Prostate gland (tissue), 2 donors: ENCODE data around the gene IQCE. TPM values are rescaled to one million over a fixed set of nuclear protein-coding genes. Genes with fewer than 3 reads are reported as not detected.

Experiments used
- DNase-seq: peaks from one replicate; pipeline ENCODE4 v3.0.0-alpha.2; 2019; ENCODE audit warnings: low spot score
- H3K27ac ChIP-seq, 2 donors: fragments of 200-600 bp; sonication (generic); 2 replicates each; pipeline ENCODE4 v1.5.1; 2017 to 2019
- H3K27me3 ChIP-seq: fragments of 200-600 bp; sonication (generic); replicated peaks from 2 replicates; pipeline ENCODE4 v1.5.1; 2019; ENCODE audit not compliant: insufficient read depth
- H3K36me3 ChIP-seq, 2 donors: fragments of 200-600 bp; sonication (generic); 1 replicate in 1 of 2; 2 replicates in 1 of 2; pipeline versions ENCODE4 v1.5.1 to v1.8.1; 2017 to 2019
- H3K4me1 ChIP-seq: fragments of 200-600 bp; sonication (generic); replicated peaks from 2 replicates; pipeline ENCODE4 v1.5.1; 2019
- H3K4me3 ChIP-seq, 2 donors: fragments of 200-600 bp; sonication (generic); 2 replicates each; pipeline ENCODE4 v1.5.1; 2017 to 2019
- H3K9me3 ChIP-seq: fragments of 200-600 bp; sonication (generic); 2 replicates; pipeline ENCODE4 v1.5.1; 2017
- POLR2A ChIP-seq: fragments of 450-650 bp; IDR thresholded peaks from one replicate; pipeline ENCODE4 v1.6.1; 2016; ENCODE audit warnings: antibody characterized with exemption, mild to moderate bottlenecking
- POLR2AphosphoS5 ChIP-seq: sonication (generic); formaldehyde crosslinking; IDR thresholded peaks from one replicate; pipeline ENCODE4 v1.6.1; 2017; ENCODE audit warnings: antibody characterized with exemption
- WGBS: methylation state at CpG from one replicate; pipeline ENCODE4 v1.1.5; 2018; 5-methylcytosine and 5-hydroxymethylcytosine counted together
- intact Hi-C: fragments of 100-400 bp; cut with DNase I; formaldehyde crosslinking; loops from one replicate; pipeline ENCODE4 v1.14.2; 2022
- total RNA-seq, 2 donors: library from RNA; depleted of rRNA; stranded (reverse); fragments of >200 nt; gene quantifications; one replicate each; pipeline ENCODE4 v1.1.0, GENCODE V29; 2016
- TF ChIP-seq, protein P1 (sequence below), 4 experiments: fragments of 200-600 bp in 2 of 4; fragments of 450-650 bp in 2 of 4; sonication (generic) in 2 of 4; IDR thresholded peaks; 1 replicate in 3 of 4; 2 replicates in 1 of 4; pipeline ENCODE4 v1.5.1; 2016 to 2019; ENCODE audit warnings: antibody characterized with exemption in 4 of 4, mild to moderate bottlenecking in 2 of 4, moderate library complexity in 2 of 4

The IQCE gene
- total RNA-seq, 2 donors from 2014 or later = 20.2 to 41.9 TPM

DNA sequence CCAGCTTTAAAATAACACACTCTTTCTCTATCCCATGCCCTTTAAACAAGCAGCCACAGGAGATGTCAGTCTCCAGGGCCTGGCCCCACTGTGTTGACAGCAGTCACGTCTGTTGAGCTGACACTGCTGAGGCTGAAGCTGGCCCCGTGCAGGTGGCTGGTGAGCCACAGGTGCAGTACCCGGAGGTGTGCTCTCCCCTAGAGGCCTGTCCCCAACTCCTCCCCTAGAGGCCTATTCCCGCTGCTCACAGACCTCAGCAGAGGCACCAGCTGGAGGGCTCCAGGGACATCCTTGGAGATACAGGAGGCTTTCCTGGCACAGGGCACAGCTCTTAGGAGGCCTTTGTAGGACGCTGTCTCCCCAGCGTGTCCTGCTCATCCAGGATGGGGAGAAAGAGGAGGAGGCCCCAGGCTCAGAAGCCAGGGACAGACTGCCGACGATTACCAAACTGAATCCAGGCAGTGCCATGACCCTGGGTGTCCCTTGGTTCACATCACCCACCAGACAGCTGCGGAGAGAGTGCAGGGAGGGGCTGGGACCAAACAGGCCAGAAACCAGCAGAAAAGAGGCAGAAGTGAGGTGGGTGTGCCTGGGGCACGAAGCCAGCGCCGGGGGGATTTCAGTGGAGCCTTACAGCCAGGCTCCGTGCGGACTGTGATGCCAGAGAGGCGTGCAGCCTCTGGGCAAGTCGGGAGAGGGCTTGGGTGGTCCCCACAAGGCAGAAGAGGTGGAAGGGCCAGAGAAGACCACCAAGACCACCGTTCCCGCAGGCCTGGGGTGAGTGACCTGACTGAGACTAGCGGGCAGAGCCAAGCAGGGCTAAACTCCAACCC, 54.5 kb downstream of the IQCE start:
- no peak for TF ChIP-seq POLR2AphosphoS5
- TF ChIP-seq POLR2A = no peak
- TF ChIP-seq, protein P1, sequence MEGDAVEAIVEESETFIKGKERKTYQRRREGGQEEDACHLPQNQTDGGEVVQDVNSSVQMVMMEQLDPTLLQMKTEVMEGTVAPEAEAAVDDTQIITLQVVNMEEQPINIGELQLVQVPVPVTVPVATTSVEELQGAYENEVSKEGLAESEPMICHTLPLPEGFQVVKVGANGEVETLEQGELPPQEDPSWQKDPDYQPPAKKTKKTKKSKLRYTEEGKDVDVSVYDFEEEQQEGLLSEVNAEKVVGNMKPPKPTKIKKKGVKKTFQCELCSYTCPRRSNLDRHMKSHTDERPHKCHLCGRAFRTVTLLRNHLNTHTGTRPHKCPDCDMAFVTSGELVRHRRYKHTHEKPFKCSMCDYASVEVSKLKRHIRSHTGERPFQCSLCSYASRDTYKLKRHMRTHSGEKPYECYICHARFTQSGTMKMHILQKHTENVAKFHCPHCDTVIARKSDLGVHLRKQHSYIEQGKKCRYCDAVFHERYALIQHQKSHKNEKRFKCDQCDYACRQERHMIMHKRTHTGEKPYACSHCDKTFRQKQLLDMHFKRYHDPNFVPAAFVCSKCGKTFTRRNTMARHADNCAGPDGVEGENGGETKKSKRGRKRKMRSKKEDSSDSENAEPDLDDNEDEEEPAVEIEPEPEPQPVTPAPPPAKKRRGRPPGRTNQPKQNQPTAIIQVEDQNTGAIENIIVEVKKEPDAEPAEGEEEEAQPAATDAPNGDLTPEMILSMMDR (IDR thresholded peaks at IDR 0.05) = no peak
- Histone ChIP-seq H3K9me3 (no peaks in the 10 kb centered on the region), H3K36me3 (no peaks in the 10 kb centered on the region), H3K4me3 (no peak overlapping the region), H3K4me1 (no peaks in the 10 kb centered on the region), H3K27me3 (no peaks in the 10 kb centered on the region), H3K27ac (peak overlapping the region in 1 of 2 donors; percentile 29)
- DNase-seq = no peak
- intact Hi-C loops = no loop called here
- WGBS = 76% methylated on average over 19 of the region's 19 CpGs

DNA sequence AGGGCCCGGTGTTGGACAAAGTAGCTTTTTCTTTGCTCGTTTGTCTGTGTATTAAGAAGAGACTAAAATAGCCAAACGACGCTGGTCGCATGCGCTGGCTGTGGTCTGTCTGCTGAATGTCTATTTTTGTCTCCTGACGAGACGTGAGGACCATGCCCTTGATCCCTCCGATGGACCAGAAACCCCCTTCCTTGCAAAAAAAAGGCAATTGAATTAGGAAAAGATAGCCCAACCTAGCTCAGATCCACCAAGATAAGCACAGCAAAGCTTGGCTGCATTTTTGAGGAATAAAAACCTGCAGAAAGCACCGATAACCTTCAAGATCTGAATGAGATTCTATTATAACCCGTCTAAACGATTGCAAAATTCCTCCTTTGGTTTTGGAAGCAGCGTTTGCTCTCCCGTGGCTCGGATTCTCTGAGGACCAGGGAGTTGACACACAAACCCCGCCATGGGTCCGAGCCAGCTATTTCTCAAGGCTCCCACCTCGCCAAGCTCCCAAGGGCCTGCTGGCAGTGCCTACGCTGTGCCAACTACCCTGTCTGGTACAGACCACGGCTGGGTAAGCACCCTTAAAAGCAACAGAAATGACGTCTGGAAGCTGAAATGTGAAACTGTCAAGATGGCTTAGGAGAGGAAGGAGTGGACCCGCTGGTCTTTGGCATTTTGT, 55.3 kb downstream of the IQCE start:
- TF ChIP-seq POLR2AphosphoS5 = peak; percentile 55
- TF ChIP-seq POLR2A = no peak

DNA sequence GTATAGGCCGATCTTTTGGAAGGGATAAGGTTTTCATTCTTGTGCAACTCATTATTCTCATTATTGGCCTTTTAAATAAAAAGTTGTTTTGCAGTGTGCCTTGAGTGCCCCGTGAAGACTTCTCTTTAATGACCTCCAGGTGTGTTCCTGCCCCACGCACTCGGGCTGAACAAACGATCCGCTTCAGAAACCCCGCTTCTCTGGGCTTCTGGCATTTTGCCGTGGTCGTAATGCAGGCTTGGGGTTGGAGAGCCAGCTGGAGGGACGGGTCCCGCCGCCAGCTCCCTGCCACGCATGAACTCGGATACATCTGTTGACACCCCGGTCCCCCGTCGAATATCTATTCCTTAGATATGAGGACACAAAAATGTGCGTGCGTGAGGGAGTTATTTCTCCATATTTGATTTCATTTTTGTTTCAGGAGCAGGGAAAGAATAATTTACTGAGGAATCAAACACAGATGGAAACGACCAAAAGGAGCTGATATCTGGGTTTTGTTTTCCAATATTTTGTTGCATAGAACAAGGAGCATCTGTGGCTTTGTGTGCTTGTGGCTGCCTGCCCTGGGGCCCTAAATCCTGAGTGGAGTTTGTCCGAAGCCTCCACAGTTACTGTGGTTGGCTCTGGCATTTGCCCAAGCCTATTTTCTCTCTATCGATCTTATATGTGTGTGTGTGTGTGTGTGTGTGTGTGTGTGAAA, 56.0 kb downstream of the IQCE start:
- Histone ChIP-seq H3K27me3 (no peaks in the 10 kb centered on the region), H3K4me1 (no peaks in the 10 kb centered on the region), H3K4me3 (no peak overlapping the region), H3K27ac (peak overlapping the region in 1 of 2 donors; percentile 18), H3K9me3 (no peaks in the 10 kb centered on the region), H3K36me3 (no peaks in the 10 kb centered on the region)
- TF ChIP-seq POLR2A (no peak), POLR2AphosphoS5 (no peak)
- TF ChIP-seq, protein P1 (IDR thresholded peaks at IDR 0.05) = no peak
- whole genome bisulfite sequencing = 33% methylated on average over 22 of the region's 22 CpGs
- no peak for DNase-seq
- intact Hi-C loops = no loop called here

More for the DNA sequence above, 55.3 kb downstream of the IQCE start:
- H3K4me1 ChIP-seq = no peaks in the 10 kb centered on the region
- H3K27ac ChIP-seq = peak overlapping the region; percentile 18 to 29
- peak; percentile 74 for DNase-seq
- WGBS = 32% methylated on average over 22 of the region's 22 CpGs
- H3K27me3 ChIP-seq = no peaks in the 10 kb centered on the region
- no peak overlapping the region for H3K4me3 ChIP-seq
- no peaks in the 10 kb centered on the region for H3K9me3 ChIP-seq
- no peaks in the 10 kb centered on the region for H3K36me3 ChIP-seq
- intact Hi-C loops = no loop called here

DNA sequence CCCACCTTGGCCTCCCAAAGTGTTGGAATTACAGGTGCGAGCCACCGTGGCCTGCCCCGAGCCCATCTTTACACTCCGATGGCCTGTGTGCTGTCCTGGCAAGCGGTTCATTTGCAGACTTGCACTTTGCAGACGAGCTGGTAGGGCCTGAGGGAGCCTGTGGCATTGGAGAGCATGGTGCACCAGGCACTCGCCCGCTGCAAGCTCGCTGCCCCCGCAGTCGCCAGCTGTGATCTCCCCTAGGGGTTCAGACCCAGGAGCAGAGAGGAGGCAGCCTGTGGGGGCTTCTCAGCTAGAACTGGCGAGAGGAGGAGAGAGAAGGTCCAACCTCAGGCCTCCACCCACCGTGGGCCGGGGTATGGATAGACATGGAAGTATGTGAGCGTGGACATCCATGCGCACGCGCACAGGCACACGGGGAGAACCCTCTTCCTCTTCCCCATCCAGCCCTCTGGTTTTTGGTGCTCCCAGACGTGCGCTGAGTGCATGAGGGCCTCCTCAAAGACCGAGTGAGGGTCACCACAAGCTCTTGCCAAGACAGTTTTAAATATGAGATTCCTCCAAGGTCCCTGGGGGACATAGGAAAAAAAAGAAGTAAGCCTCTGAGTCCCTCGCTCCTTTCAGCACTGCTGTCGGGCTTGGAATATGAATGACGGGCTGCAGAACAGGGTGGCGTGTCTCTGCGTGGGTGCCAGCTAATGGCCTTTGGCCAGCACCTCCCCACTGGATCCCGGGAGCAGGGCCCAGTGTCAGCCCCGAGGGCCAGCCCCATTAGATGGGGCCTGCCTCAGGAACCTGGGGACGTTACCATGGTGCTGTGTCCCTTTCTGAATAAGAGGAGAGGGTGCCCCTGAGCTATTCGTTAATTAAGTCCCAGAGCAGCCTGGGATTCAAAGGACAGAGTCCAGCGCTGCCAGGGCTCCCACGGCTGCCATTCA, 57.9 kb downstream of the IQCE start:
- no peak for DNase-seq
- intact Hi-C loops = no loop called here
- WGBS = 76% methylated on average over 29 of the region's 33 CpGs
- TF ChIP-seq, protein P1 (IDR thresholded peaks at IDR 0.05) = no peak
- TF ChIP-seq POLR2AphosphoS5 = no peak
- TF ChIP-seq POLR2A = no peak
- Histone ChIP-seq H3K9me3 (no peaks in the 10 kb centered on the region), H3K27me3 (no peaks in the 10 kb centered on the region), H3K4me3 (no peak overlapping the region), H3K27ac (no peak overlapping the region), H3K4me1 (peaks cover 3% of the 10 kb centered on the region), H3K36me3 (no peaks in the 10 kb centered on the region)
